OCI-LY1 (cell line): Measurements from ENCODE around the gene TTLL9.

Source experiments
- CTCF ChIP-seq: fragments of 200-600 bp; sonication (generic), shearing (Covaris generic); IDR thresholded peaks from 2 replicates; pipeline ENCODE4 v1.5.1; 2017; ENCODE audit warnings: mild to moderate bottlenecking, antibody characterized with exemption, low read length, moderate library complexity, mixed read lengths
- EZH2 ChIP-seq: fragments of 200-600 bp; sonication (generic), shearing (Covaris generic); IDR thresholded peaks from 2 replicates; pipeline ENCODE4 v1.8.0; 2017; ENCODE audit warnings: borderline replicate concordance, mixed run types, mild to moderate bottlenecking, antibody characterized with exemption, low read length, moderate library complexity, mixed read lengths

- TF ChIP-seq CTCF (no peak), EZH2 (no peak)
These were observed 64.1 kb downstream of the TTLL9 start for GRCh38 chr20:31934491-31934890.
